GM13976 (cell line): ENCODE measurements around the gene ENOX2.

Experiments
- DNase-seq: peaks from one replicate; pipeline ENCODE4 v3.0.0; 2012; ENCODE audit warnings: low spot score
- CTCF ChIP-seq: IDR thresholded peaks from 2 replicates; pipeline ENCODE4 v1.5.1; 2012; ENCODE audit warnings: borderline replicate concordance, mild to moderate bottlenecking; ENCODE audit not compliant: insufficient read depth; ENCODE audit errors: extremely low read depth, missing control alignments, control extremely low read depth
- in situ Hi-C: fragments of 300-500 bp; cut with MboI; formaldehyde crosslinking; loops from one replicate; pipeline ENCODE4 v1.12.0; 2022; ENCODE audit warnings: low sequenced_read_pairs, mixed read lengths, inconsistent platforms; ENCODE audit not compliant: unreplicated experiment

The ENOX2 gene

GRCh38 chrX:130916636-130917422, 13.8 kb upstream of the ENOX2 start:
- in situ Hi-C loops: loop anchor here (10.0 to 25.0 kb wide), 4 partner anchors 372 to 1330 kb away; partner anchors contain the start of gene SLC25A14
- TF ChIP-seq CTCF: peak; percentile 74
- peak; percentile 51 for DNase-seq

GRCh38 chrX:130915302-130915701, 12.3 kb upstream of the ENOX2 start:
- in situ Hi-C loops: loop anchor here (10.0 to 25.0 kb wide), 4 partner anchors 371 to 1328 kb away; partner anchors contain the start of gene SLC25A14
- TF ChIP-seq CTCF: no peak
- no peak for DNase-seq

- DNase-seq: no peak
- no peak for TF ChIP-seq CTCF
- in situ Hi-C loops: loop anchor here (10.0 to 25.0 kb wide), 4 partner anchors 365 to 1322 kb away; partner anchors contain the start of gene SLC25A14
Observed at GRCh38 chrX:130909469-130910136, 6.6 kb upstream of the ENOX2 start.

GRCh38 chrX:130906776-130907175, 3.8 kb upstream of the ENOX2 start:
- in situ Hi-C loops: loop anchor here (25.0 kb wide), 2 partner anchors 569 to 1319 kb away; partner anchors contain the start of gene SLC25A14
- DNase-seq: no peak

GRCh38 chrX:130902446-130902782, 595 bp downstream of the ENOX2 start:
- peak; percentile 4 for DNase-seq
- in situ Hi-C loops: loop anchor here (25.0 kb wide), 2 partner anchors 565 to 1315 kb away; partner anchors contain the start of gene SLC25A14
- TF ChIP-seq CTCF: no peak

More at GRCh38 chrX:130906776-130907175, 3.8 kb upstream of the ENOX2 start:
- TF ChIP-seq CTCF: no peak

- TF ChIP-seq CTCF: no peak
- in situ Hi-C loops: no loop called here
- DNase-seq: no peak
Observed at GRCh38 chrX:130896802-130897501, 6.1 kb downstream of the ENOX2 start.
